NT2/D1 (cell line): ENCODE results near the gene GULP1.

Source experiments
- SUZ12 ChIP-seq: IDR thresholded peaks from 2 replicates; pipeline ENCODE4 v1.6.1; 2011; ENCODE audit not compliant: insufficient read length, insufficient read depth; ENCODE audit errors: extremely low read depth
- YY1 ChIP-seq: IDR thresholded peaks from 2 replicates; pipeline ENCODE4 v1.6.1; 2011; ENCODE audit not compliant: insufficient read length, insufficient read depth

DNA sequence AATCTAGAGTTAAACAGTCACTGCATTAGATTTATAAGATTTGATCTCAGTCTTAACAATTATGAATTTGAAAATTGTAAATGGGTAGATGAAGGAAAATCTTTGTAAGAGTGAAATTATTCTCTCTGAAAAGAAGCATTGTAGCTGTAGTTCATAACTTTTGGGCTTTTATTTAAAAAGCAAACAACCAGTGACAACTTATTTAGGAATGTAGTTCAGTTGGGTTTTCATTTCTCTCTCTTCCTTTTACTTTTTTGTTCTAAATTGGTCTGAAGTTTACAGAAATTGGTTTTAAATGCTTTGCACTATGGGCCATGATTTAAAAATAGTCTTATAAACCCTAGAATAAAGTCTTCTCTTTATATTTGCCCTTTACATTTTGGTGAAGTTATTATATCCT lies 296.6 kb downstream of the GULP1 start:
- TF ChIP-seq SUZ12 (no peak), YY1 (no peak)
